ENCODE data around the gene CHST14. TPM values are rescaled to one million over a fixed set of nuclear protein-coding genes. Genes with fewer than 3 reads are reported as not detected.

CHST14 gene, protein sequence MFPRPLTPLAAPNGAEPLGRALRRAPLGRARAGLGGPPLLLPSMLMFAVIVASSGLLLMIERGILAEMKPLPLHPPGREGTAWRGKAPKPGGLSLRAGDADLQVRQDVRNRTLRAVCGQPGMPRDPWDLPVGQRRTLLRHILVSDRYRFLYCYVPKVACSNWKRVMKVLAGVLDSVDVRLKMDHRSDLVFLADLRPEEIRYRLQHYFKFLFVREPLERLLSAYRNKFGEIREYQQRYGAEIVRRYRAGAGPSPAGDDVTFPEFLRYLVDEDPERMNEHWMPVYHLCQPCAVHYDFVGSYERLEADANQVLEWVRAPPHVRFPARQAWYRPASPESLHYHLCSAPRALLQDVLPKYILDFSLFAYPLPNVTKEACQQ
- total RNA-seq (2022; extraction: Qiagen RNA extraction; ENCODE audit: low read depth): 14.5 to 20.3 TPM (median 18.7 TPM) in 5 replicates

DNA sequence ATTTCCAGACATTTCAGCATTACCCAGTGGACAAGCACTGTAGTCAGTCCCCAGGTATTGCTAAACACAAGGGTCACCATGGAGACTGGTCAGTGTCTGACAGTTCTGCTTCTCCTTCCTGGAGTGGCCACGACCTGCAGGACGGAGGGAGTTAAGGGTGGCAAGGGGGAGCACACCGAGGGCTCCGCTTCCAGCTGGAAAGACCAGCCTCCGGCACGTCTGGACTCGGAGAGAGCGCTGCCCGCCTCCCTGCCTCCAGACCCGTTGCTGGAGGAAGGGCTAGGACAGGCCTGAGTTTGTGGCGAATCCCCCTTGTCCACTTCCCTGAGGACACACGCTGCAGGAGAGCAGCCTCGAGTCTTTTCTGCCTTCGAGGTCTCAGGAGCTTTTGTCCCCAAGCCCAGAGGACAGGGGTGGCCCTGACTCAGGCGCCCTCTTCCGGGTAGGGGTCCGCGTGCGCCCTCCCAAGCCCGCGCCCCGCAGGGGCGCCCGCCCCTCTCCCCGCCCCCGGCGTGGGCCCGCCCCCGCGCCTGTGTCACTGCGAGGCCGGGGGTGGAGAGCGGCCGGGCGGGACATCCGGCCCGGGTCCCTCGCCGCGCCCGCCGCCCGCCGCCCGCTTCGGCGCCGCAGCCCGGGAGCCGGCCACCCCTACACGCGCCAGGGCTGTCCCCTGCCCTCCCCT lies at the start of gene CHST14:
Gene CHST14, plus strand, starts transcription at position 562 of the 682 bp plus-strand sequence. CDS start 230 bp downstream, outside the sequence.

DNA sequence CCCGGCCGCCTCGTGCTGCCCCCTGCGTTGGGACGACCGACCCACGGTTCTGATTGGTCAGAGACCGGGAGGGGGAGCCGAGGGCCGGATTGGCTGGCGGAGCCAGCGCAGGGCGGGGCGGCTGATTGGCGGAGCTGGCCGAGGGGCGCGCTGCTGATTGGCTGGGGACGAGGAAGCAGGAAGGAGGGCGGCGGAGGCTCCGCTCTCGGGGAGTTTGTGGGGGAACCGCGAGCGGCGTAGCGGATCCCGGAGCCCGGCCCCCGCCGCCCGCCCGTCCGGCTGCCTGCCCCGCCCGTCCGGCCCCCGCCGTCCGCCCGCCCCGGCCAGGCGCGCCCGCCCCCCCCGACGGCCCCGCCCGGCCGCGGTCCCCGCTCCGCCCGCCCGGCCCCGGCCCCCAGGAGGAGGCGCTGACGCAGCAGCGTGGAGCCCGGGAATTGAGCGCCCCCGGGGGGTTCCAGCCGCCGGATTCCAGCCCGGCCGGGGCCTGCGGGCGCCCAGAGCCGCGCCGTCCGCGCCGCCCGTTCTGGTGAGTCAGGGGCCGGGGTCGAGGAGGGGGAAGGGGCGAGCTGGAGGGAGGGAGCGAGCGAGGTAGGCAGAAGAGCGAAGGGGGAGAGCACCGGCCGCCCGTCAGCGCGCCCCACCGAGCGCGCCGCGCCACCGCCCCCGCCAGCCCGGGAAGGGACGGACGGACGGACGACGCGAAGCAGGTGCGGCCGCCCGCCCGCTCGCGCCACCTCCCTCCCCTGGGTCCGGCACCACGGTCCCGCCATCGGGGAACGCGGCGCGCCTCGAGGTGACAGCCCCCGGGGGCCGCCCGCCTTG lies 29.8 kb upstream of the CHST14 start, which contains the start of gene BAHD1:
Gene BAHD1, plus strand, starts transcription at position 211 of the 822 bp plus-strand sequence. CDS start 17,512 bp downstream, outside the sequence.

Other genes starting within 250 kb of the CHST14 start
- gene PAK6, start 231.9 kb upstream of the CHST14 start, total RNA-seq (2022; extraction: Qiagen RNA extraction; ENCODE audit: low read depth): 0.57 to 0.71 TPM (median 0.65 TPM) in 5 replicates
- gene ANKRD63, start 187.9 kb upstream of the CHST14 start, total RNA-seq (2022; extraction: Qiagen RNA extraction; ENCODE audit: low read depth): 0.25 to 0.41 TPM (median 0.37 TPM) in 5 replicates
- 0.67 to 1.1 TPM (median 0.83 TPM) in 5 replicates for gene PLCB2, start 163.0 kb upstream of the CHST14 start, total RNA-seq (2022; extraction: Qiagen RNA extraction; ENCODE audit: low read depth)
- gene INAFM2, start 147.3 kb upstream of the CHST14 start, total RNA-seq (2022; extraction: Qiagen RNA extraction; ENCODE audit: low read depth): 4.8 to 6.6 TPM (median 6.3 TPM) in 5 replicates
- gene CCDC9B, start 130.0 kb upstream of the CHST14 start, total RNA-seq (2022; extraction: Qiagen RNA extraction; ENCODE audit: low read depth): 15.2 to 22.6 TPM (median 18.3 TPM) in 5 replicates
- gene PHGR1, start 120.0 kb upstream of the CHST14 start, total RNA-seq (2022; extraction: Qiagen RNA extraction; ENCODE audit: low read depth): not detected in 5 replicates
- 0.58 to 2.5 TPM (median 1.6 TPM) in 5 replicates for gene DISP2, start 112.8 kb upstream of the CHST14 start, total RNA-seq (2022; extraction: Qiagen RNA extraction; ENCODE audit: low read depth)
- gene KNSTRN, start 88.3 kb upstream of the CHST14 start, total RNA-seq (2022; extraction: Qiagen RNA extraction; ENCODE audit: low read depth): 45.0 to 50.7 TPM (median 48.6 TPM) in 5 replicates
- 10.8 to 13.6 TPM (median 12.5 TPM) in 5 replicates for gene IVD, start 65.2 kb upstream of the CHST14 start, total RNA-seq (2022; extraction: Qiagen RNA extraction; ENCODE audit: low read depth)
- gene BAHD1, start 30.0 kb upstream of the CHST14 start, total RNA-seq (2022; extraction: Qiagen RNA extraction; ENCODE audit: low read depth): 9.6 to 12.3 TPM (median 11.3 TPM) in 5 replicates
- gene CCDC32, start 94.1 kb downstream of the CHST14 start, total RNA-seq (2022; extraction: Qiagen RNA extraction; ENCODE audit: low read depth): 13.7 to 25.9 TPM (median 16.0 TPM) in 5 replicates
- 13.1 to 16.3 TPM (median 14.8 TPM) in 5 replicates for gene RPUSD2, start 98.3 kb downstream of the CHST14 start, total RNA-seq (2022; extraction: Qiagen RNA extraction; ENCODE audit: low read depth)
- gene KNL1, start 123.3 kb downstream of the CHST14 start, total RNA-seq (2022; extraction: Qiagen RNA extraction; ENCODE audit: low read depth): 4.2 to 8.1 TPM (median 6.9 TPM) in 5 replicates
- gene RAD51, start 224.2 kb downstream of the CHST14 start, total RNA-seq (2022; extraction: Qiagen RNA extraction; ENCODE audit: low read depth): 17.1 to 23.6 TPM (median 18.8 TPM) in 5 replicates